Left lung (tissue), 10 donors: Measurements from ENCODE around the gene PPM1N. TPM values are rescaled to one million over a fixed set of nuclear protein-coding genes. Genes with fewer than 3 reads are reported as not detected.

ENCODE experiments used
- ATAC-seq: fragments of 200-7000 bp; cut with Tn5 transposase; one replicate; pipeline ENCODE4 v1.9.1; 2020; ENCODE audit warnings: moderate library complexity
- DNase-seq, 4 donors: peaks; one replicate each; pipeline ENCODE4 v3.0.0-alpha.2; 2013 to 2020
- H3K27ac ChIP-seq, 2 donors: fragments of 200-600 bp; sonication (generic) in 1 of 2; one replicate each; pipeline versions ENCODE4 v1.5.0 to v1.8.0; 2020 to 2021
- H3K27me3 ChIP-seq, 2 donors: fragments of 200-600 bp; sonication (generic) in 1 of 2; one replicate each; pipeline versions ENCODE4 v1.5.0 to v1.8.0; 2020 to 2021
- H3K36me3 ChIP-seq, 2 donors: fragments of 200-600 bp; sonication (generic) in 1 of 2; one replicate each; pipeline versions ENCODE4 v1.5.0 to v1.8.0; 2020 to 2021
- H3K4me1 ChIP-seq, 2 donors: fragments of 200-600 bp; one replicate each; pipeline ENCODE4 v1.8.0; 2021
- H3K4me3 ChIP-seq, 2 donors: fragments of 200-600 bp; sonication (generic) in 1 of 2; one replicate each; pipeline versions ENCODE4 v1.5.0 to v1.8.0; 2020 to 2021; ENCODE audit warnings: mild to moderate bottlenecking in 1 of 2
- H3K9me3 ChIP-seq, 2 donors: fragments of 200-600 bp; sonication (generic) in 1 of 2; one replicate each; pipeline versions ENCODE4 v1.5.0 to v1.8.0; 2020 to 2021
- CTCF ChIP-seq, 2 donors: fragments of 200-600 bp; sonication (generic) in 1 of 2; IDR thresholded peaks; one replicate each; pipeline versions ENCODE4 v1.5.0 to v1.8.0; 2021; ENCODE audit warnings: antibody characterized with exemption in 2 of 2
- intact Hi-C, 2 donors: fragments of 100-400 bp; cut with DNase I; formaldehyde crosslinking; loops; one replicate each; pipeline versions ENCODE4 v1.11.2 to v1.14.2; 2022
- polyA plus RNA-seq, 6 donors: library from polyadenylated mRNA; unstranded; fragments of 120-200 nt; gene quantifications; one replicate each; pipeline ENCODE4 v1.2.1, GENCODE V29; 2013; ENCODE audit not compliant: insufficient read length in 6 of 6
- total RNA-seq, 2 donors: library from RNA; stranded (reverse); fragmentation: NEBNext Ultra II Directional; extraction: Animal tissue kit (Norgen Biotek cat#: 25700); gene quantifications; one replicate each; pipeline ENCODE4 v1.2.1, GENCODE V29; 2021
- donor health status: DM: no; HTN: yes; CAD: no.
- donor health status: DM: no; HTN: no; CAD: no.

The PPM1N gene
- total and polyA plus RNA-seq, 8 donors, result 0.17 to 2.1 (median 0.34) TPM

- Histone ChIP-seq H3K36me3 (no peaks in the 10 kb centered on the region), H3K4me1 (peaks cover 0 to 19% of the 10 kb centered on the region in 2 donors), H3K27ac (peak overlapping the region; percentile 94 to 96), H3K4me3 (peak overlapping the region; percentile 33 to 34), H3K27me3 (peaks cover 0 to 32% of the 10 kb centered on the region in 2 donors), H3K9me3 (no peaks in the 10 kb centered on the region)
- peak; percentile 95 to 96 for TF ChIP-seq CTCF (IDR thresholded peaks at IDR 0.05)
- intact Hi-C loops, result loop anchor here in 1 of 2 donors (5.0 kb wide), 1 partner anchor 36 kb away; no protein-coding TSS in a partner anchor
- peak; percentile 84 to 91 (median 89) for DNase-seq
- peak; percentile 93 for ATAC-seq
These were observed 19.6 kb upstream of the PPM1N start for GRCh38 chr19:45478454-45479238.

GRCh38 chr19:45483033-45483432 lies 15.2 kb upstream of the PPM1N start:
- TF ChIP-seq CTCF (IDR thresholded peaks at IDR 0.05), result no peak
- no peaks in the 10 kb centered on the region for H3K9me3 ChIP-seq
- H3K4me1 ChIP-seq, result peaks cover 0 to 17% of the 10 kb centered on the region in 2 donors
- DNase-seq, result no peak
- H3K27ac ChIP-seq, result no peak overlapping the region
- H3K36me3 ChIP-seq, result no peaks in the 10 kb centered on the region
- intact Hi-C loops, result loop anchor here in 1 of 2 donors (5.0 kb wide), 1 partner anchor 41 kb away; no protein-coding TSS in a partner anchor
- no peaks in the 10 kb centered on the region for H3K27me3 ChIP-seq
- no peak overlapping the region for H3K4me3 ChIP-seq
- no peak for ATAC-seq

- TF ChIP-seq CTCF (IDR thresholded peaks at IDR 0.05), result no peak
- Histone ChIP-seq H3K4me1 (peaks cover 0 to 10% of the 10 kb centered on the region in 2 donors), H3K27ac (no peak overlapping the region), H3K9me3 (no peaks in the 10 kb centered on the region), H3K36me3 (no peaks in the 10 kb centered on the region), H3K4me3 (no peak overlapping the region), H3K27me3 (no peaks in the 10 kb centered on the region)
- ATAC-seq, result no peak
- DNase-seq, result peak in 1 of 4 donors; percentile 5
- intact Hi-C loops, result loop anchor here in 1 of 2 donors (5.0 kb wide), 1 partner anchor 42 kb away; no protein-coding TSS in a partner anchor
These were observed 13.8 kb upstream of the PPM1N start for GRCh38 chr19:45484273-45484945.

GRCh38 chr19:45485305-45486077 lies 12.8 kb upstream of the PPM1N start:
- Histone ChIP-seq H3K27me3 (no peaks in the 10 kb centered on the region), H3K36me3 (no peaks in the 10 kb centered on the region), H3K4me3 (peak overlapping the region; percentile 52 to 63), H3K4me1 (peaks cover 0 to 10% of the 10 kb centered on the region in 2 donors), H3K27ac (peak overlapping the region; percentile 26 to 74), H3K9me3 (no peaks in the 10 kb centered on the region)
- DNase-seq (peak; percentile 87 to 100 (median 96)), ATAC-seq (peak; percentile 100)
- peak; percentile 77 for TF ChIP-seq CTCF (IDR thresholded peaks at IDR 0.05)
- intact Hi-C loops, result no loop called here
